ENCODE results near the gene SEC61G.

The SEC61G gene

GRCh38 chr7:54792383-54792782 lies 33.4 kb upstream of the SEC61G start:
- DNase-seq (ENCODE audit: extremely low read depth, low read depth) = no peak
- TF ChIP-seq, protein P1, sequence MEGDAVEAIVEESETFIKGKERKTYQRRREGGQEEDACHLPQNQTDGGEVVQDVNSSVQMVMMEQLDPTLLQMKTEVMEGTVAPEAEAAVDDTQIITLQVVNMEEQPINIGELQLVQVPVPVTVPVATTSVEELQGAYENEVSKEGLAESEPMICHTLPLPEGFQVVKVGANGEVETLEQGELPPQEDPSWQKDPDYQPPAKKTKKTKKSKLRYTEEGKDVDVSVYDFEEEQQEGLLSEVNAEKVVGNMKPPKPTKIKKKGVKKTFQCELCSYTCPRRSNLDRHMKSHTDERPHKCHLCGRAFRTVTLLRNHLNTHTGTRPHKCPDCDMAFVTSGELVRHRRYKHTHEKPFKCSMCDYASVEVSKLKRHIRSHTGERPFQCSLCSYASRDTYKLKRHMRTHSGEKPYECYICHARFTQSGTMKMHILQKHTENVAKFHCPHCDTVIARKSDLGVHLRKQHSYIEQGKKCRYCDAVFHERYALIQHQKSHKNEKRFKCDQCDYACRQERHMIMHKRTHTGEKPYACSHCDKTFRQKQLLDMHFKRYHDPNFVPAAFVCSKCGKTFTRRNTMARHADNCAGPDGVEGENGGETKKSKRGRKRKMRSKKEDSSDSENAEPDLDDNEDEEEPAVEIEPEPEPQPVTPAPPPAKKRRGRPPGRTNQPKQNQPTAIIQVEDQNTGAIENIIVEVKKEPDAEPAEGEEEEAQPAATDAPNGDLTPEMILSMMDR (IDR thresholded peaks at IDR 0.05; ENCODE audit: low read depth, low read length) = no peak

GRCh38 chr7:54788664-54789063 lies 29.7 kb upstream of the SEC61G start:
- DNase-seq (ENCODE audit: extremely low read depth, low read depth) = peak; percentile 70
- TF ChIP-seq, protein P1 (IDR thresholded peaks at IDR 0.05; ENCODE audit: low read depth, low read length) = peak; percentile 79

DNA sequence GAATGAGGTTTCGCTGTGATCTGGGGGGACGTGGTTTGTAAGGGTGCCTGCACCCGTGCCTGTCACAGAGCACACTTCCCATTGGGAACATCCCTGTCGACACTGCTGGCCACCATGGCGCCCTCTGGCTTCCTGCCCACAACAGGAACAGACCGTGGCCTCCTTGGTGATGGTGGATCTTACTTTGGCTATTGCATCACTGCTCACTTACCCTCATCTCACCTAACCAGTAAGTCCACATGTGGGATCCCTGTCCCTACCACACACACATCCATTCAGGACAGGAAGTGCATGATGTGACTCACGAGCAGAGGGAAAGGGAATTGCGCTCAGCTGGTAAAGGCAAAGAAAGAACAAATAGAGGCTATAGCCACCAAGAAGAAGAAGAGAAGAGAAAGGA lies 26.2 kb upstream of the SEC61G start:
- TF ChIP-seq, protein P1 (IDR thresholded peaks at IDR 0.05; ENCODE audit: low read depth, low read length) = no peak
- DNase-seq (ENCODE audit: extremely low read depth, low read depth) = no peak

GRCh38 chr7:54783952-54784351 lies 24.9 kb upstream of the SEC61G start:
- no peak for DNase-seq (ENCODE audit: extremely low read depth, low read depth)
- TF ChIP-seq, protein P1 (IDR thresholded peaks at IDR 0.05; ENCODE audit: low read depth, low read length) = no peak

- TF ChIP-seq, protein P1 (IDR thresholded peaks at IDR 0.05; ENCODE audit: low read depth, low read length) = no peak
- no peak for DNase-seq (ENCODE audit: extremely low read depth, low read depth)
These were observed 23.8 kb upstream of the SEC61G start for GRCh38 chr7:54782829-54783228.

GRCh38 chr7:54782314-54782713 lies 23.3 kb upstream of the SEC61G start:
- no peak for DNase-seq (ENCODE audit: extremely low read depth, low read depth)
- TF ChIP-seq, protein P1 (IDR thresholded peaks at IDR 0.05; ENCODE audit: low read depth, low read length) = no peak

DNA sequence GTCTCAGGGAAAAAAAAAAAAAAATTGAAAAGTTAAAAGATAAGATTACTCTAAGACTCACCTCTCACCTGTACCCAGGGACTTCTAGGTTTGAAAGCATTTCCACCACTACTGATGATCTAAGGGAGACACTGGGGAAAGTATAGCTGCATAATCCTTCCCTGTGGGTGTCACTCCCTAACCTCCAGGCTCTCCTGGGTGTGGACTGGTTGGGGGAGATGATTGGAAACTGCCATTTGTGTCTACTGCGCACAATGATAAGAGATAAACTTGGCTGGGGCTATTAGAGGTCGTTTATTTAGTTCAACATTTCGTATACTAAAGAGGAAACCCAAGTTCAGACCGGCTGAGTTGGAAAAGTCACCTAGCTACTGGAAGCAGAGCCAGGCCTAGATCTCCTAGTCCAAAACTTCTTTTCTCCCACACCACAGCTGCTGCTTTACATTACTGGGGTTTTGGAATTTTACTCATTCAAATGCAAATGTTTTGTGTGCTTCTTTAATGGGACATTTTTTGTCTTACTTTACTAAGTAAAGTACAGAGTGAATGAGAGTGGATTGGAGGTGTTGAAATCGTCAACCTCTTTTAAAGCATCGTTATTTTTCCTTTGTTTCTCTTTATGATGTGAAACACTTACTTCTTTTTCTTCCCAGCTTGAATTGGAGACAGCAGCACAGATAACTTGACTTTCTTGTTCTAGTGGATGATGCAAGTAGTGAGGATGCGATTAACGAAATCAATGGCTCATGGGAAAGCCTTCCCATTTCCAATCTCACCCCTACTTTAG lies 22.3 kb upstream of the SEC61G start:
- DNase-seq (ENCODE audit: extremely low read depth, low read depth) = no peak
- TF ChIP-seq, protein P1 (IDR thresholded peaks at IDR 0.05; ENCODE audit: low read depth, low read length) = no peak
